Fibroblast of lung (primary cell): Measurements from ENCODE around the gene SPHK1. TPM values are rescaled to one million over a fixed set of nuclear protein-coding genes. Genes with fewer than 3 reads are reported as not detected.

Source experiments
- DNase-seq, 2 donors: peaks; one replicate each; pipeline versions ENCODE4 v3.0.0 to v3.0.0-alpha.2; 2010; ENCODE audit warnings: low read depth in 2 of 2
- H2AFZ ChIP-seq: 2 replicates; pipeline ENCODE4 v1.5.1; 2012; ENCODE audit warnings: low read length, control low read depth, inconsistent platforms
- H3K27ac ChIP-seq: 2 replicates; pipeline ENCODE4 v1.5.1; 2011; ENCODE audit warnings: low read length, control low read depth; ENCODE audit not compliant: insufficient read depth
- H3K27me3 ChIP-seq: 2 replicates; pipeline ENCODE4 v1.5.1; 2011; ENCODE audit warnings: mild to moderate bottlenecking, low read length; ENCODE audit not compliant: control insufficient read depth, insufficient read depth
- H3K36me3 ChIP-seq: 2 replicates; pipeline ENCODE4 v1.5.1; 2011; ENCODE audit warnings: low read length; ENCODE audit not compliant: control insufficient read depth, insufficient read depth
- H3K4me1 ChIP-seq: 2 replicates; pipeline ENCODE4 v1.5.1; 2011; ENCODE audit warnings: low read length; ENCODE audit not compliant: control insufficient read depth, insufficient read depth; ENCODE audit errors: extremely low read depth
- H3K4me2 ChIP-seq: 2 replicates; pipeline ENCODE4 v1.5.1; 2011; ENCODE audit warnings: low read length, control low read depth; ENCODE audit not compliant: insufficient read depth; ENCODE audit errors: extremely low read depth
- H3K4me3 ChIP-seq, 4 experiments: fragments of 200-600 bp in 1 of 4; sonication (generic) in 1 of 4; replicated peaks in 1 of 4; 2 replicates each; pipeline ENCODE4 v1.5.1; 2011 to 2016; ENCODE audit warnings: low read length in 4 of 4, low read depth in 3 of 4, mild to moderate bottlenecking in 3 of 4, control low read depth in 2 of 4, inconsistent platforms in 1 of 4, mixed read lengths in 1 of 4; ENCODE audit not compliant: insufficient read depth in 1 of 4; ENCODE audit errors: control extremely low read depth in 1 of 4
- H3K79me2 ChIP-seq: 2 replicates; pipeline ENCODE4 v1.5.1; 2012; ENCODE audit warnings: mild to moderate bottlenecking, low read length, inconsistent platforms; ENCODE audit not compliant: control insufficient read depth, insufficient read depth
- H3K9ac ChIP-seq: 2 replicates; pipeline ENCODE4 v1.5.1; 2011; ENCODE audit warnings: mild to moderate bottlenecking, low read length, control low read depth; ENCODE audit not compliant: insufficient read depth
- H3K9me3 ChIP-seq: 2 replicates; pipeline ENCODE4 v1.5.1; 2012; ENCODE audit warnings: low read depth, low read length; ENCODE audit not compliant: control insufficient read depth, insufficient read depth
- H4K20me1 ChIP-seq: 2 replicates; pipeline ENCODE4 v1.5.1; 2011; ENCODE audit warnings: low read length; ENCODE audit not compliant: control insufficient read depth, insufficient read depth; ENCODE audit errors: extremely low read depth
- EZH2 ChIP-seq: IDR thresholded peaks from 2 replicates; pipeline ENCODE4 v1.5.1; 2012; ENCODE audit warnings: low read length, control low read depth, mild to moderate bottlenecking; ENCODE audit errors: missing control alignments
- polyA plus RNA-seq, 2 donors: library from polyadenylated mRNA; depleted of rRNA in 1 of 2; stranded (reverse) in 1 of 2; unstranded in 1 of 2; fragments of >200 nt; gene quantifications; 2 replicates each; pipeline ENCODE4 v1.2.1, GENCODE V29; 2011 to 2012; ENCODE audit warnings: missing spikeins in 1 of 2
- total RNA-seq: library from RNA; depleted of rRNA; stranded (reverse); fragments of >200 nt; gene quantifications from 2 replicates; pipeline ENCODE4 v1.2.1, GENCODE V29; 2014
- TF ChIP-seq, protein P1 (sequence below), 2 donors: IDR thresholded peaks in 1 of 2; conservative IDR thresholded peaks in 1 of 2; 1 replicate in 1 of 2; 2 replicates in 1 of 2; pipeline ENCODE4 v1.5.1; 2011 to 2012; ENCODE audit warnings: low read length in 2 of 2, control low read depth in 1 of 2, inconsistent platforms in 1 of 2, low read depth in 1 of 2, mild to moderate bottlenecking in 1 of 2

The SPHK1 gene
- total and polyA plus RNA-seq, 2 donors (not counting 1 experiment from before 2014, with no cell fraction given): 5.0 to 9.4 TPM

DNA sequence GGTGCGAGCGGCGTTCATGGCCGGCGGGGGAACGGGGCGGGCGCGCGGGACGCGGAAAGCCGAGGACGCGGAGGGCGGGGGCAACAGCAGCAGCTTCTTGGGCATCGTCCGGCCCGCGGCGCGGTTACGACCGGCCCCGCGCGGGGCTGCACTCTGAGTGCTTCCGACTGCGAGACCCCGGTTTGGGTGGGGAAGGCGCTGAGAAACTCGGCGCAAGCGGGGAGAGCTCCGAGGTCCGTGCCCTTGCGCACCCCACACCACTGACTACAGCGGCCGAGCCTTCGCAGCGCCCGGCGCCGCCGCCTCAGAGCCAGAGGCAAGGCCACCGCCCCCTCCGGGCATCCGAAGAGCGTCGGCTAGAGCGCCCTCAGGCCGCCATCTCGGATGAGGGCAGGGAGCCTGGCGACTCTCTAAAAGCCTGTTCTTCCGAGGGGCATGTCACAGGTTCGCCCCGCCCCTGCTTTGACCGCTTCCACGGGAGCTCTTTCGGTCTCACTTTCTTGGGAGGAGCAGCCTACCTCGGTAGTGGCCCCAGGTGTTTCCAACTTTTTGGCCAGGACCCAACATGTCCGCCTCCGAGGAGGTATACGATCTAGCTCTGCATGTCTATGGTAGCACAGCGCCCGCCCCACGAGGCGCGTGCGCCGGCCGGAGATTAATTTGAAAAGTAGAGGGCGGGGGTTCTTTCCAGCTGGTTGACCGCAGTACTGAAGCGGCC, 30.7 kb upstream of the SPHK1 start, which contains the start of gene PRPSAP1:
Gene PRPSAP1, minus strand, starts transcription at position 318 of the 718 bp plus-strand sequence. Its CDS starts 213 bp downstream, at position 105.
- TF ChIP-seq, protein P1, sequence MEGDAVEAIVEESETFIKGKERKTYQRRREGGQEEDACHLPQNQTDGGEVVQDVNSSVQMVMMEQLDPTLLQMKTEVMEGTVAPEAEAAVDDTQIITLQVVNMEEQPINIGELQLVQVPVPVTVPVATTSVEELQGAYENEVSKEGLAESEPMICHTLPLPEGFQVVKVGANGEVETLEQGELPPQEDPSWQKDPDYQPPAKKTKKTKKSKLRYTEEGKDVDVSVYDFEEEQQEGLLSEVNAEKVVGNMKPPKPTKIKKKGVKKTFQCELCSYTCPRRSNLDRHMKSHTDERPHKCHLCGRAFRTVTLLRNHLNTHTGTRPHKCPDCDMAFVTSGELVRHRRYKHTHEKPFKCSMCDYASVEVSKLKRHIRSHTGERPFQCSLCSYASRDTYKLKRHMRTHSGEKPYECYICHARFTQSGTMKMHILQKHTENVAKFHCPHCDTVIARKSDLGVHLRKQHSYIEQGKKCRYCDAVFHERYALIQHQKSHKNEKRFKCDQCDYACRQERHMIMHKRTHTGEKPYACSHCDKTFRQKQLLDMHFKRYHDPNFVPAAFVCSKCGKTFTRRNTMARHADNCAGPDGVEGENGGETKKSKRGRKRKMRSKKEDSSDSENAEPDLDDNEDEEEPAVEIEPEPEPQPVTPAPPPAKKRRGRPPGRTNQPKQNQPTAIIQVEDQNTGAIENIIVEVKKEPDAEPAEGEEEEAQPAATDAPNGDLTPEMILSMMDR (conservative IDR thresholded peaks at IDR 0.05 in 1 of 2, IDR thresholded peaks at IDR 0.05 in 1 of 2; ENCODE audit: low read depth in 1 of 2, low read length in 2 of 2): peak; percentile 60 to 63
- TF ChIP-seq EZH2: no peak
- peak; percentile 90 to 93 for DNase-seq

DNA sequence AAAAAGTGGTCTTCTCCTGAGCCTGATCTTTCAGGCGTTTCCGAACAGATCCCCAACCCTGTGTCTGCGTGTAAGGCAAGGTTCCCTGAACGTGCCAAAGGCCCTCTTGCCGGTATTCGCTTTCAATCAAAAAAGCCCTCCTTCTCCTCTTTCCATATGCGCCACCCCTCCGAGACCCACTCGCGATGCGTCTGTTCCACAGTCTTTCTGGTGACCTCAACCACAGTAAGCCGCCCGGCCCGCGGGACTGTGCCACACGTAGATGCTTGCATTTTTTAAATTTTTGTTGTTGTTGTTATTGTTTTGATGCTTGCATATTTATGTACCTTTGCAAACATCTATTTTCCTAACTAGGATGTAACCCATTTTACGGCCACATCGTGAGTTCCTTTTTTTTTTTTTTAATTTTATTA, 30.1 kb upstream of the SPHK1 start:
- H2AFZ ChIP-seq: peak overlapping the region; percentile 91
- peak overlapping the region; percentile 63 to 87 (median 76) for H3K4me3 ChIP-seq
- no peaks in the 10 kb centered on the region for H3K36me3 ChIP-seq
- no peak for DNase-seq
- H4K20me1 ChIP-seq: no peaks in the 10 kb centered on the region
- peak overlapping the region; percentile 98 for H3K27ac ChIP-seq
- TF ChIP-seq, protein P1 (conservative IDR thresholded peaks at IDR 0.05 in 1 of 2, IDR thresholded peaks at IDR 0.05 in 1 of 2; ENCODE audit: low read depth in 1 of 2, low read length in 2 of 2): no peak
- no peak for TF ChIP-seq EZH2
- peak overlapping the region; percentile 88 for H3K4me2 ChIP-seq
- H3K9ac ChIP-seq: peak overlapping the region; percentile 95
- no peaks in the 10 kb centered on the region for H3K27me3 ChIP-seq
- no peaks in the 10 kb centered on the region for H3K9me3 ChIP-seq
- H3K79me2 ChIP-seq: peaks cover 12% of the 10 kb centered on the region
- no peaks in the 10 kb centered on the region for H3K4me1 ChIP-seq

More for the DNA sequence above, 30.7 kb upstream of the SPHK1 start, which contains the start of gene PRPSAP1:
- Histone ChIP-seq H3K9ac (peak within 1 kb of the TSS; percentile 95), H2AFZ (peak within 1 kb of the TSS; percentile 96), H3K36me3 (no peaks in the 10 kb centered on the region), H3K9me3 (no peaks in the 10 kb centered on the region), H3K27ac (peak within 1 kb of the TSS; percentile 98), H3K4me2 (peak within 1 kb of the TSS; percentile 88), H3K27me3 (no peaks in the 10 kb centered on the region), H4K20me1 (no peaks in the 10 kb centered on the region), H3K79me2 (peaks cover 12% of the 10 kb centered on the region), H3K4me1 (no peaks in the 10 kb centered on the region), H3K4me3 (peak within 1 kb of the TSS; percentile 63 to 87 (median 76))

DNA sequence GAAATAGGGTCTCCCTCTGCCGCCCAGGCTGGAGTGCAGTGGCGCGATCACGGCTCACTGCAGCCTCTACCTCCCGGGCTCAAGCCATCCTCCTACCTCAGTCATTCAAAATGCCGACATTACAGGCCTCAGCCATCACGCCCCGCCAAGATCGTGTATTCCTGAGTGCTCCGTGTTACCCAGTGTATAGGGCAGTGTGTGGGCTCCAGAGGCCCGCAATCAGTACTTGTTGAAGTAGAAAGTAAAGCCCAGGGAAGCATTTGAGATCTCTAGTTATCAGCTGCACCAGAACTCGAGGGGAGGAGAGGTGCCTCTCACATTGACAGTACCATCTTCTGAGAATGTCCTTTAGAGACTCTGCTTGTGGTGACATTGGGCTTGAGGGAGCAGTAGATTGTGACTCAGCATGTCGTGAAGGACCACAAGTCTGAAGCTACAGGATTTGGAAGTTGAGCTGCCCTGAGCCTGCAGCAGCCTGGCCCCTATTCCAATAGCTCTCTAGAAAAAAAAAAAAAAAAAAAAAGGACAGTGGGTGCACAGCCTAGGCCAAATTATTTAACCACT, 29.6 kb upstream of the SPHK1 start:
- H3K27me3 ChIP-seq: no peaks in the 10 kb centered on the region
- no peak overlapping the region for H3K27ac ChIP-seq
- H3K9me3 ChIP-seq: no peaks in the 10 kb centered on the region
- no peaks in the 10 kb centered on the region for H3K36me3 ChIP-seq
- no peak for DNase-seq
- no peak overlapping the region for H3K9ac ChIP-seq
- no peaks in the 10 kb centered on the region for H4K20me1 ChIP-seq
- H2AFZ ChIP-seq: peak overlapping the region; percentile 5
- TF ChIP-seq, protein P1 (conservative IDR thresholded peaks at IDR 0.05 in 1 of 2, IDR thresholded peaks at IDR 0.05 in 1 of 2; ENCODE audit: low read depth in 1 of 2, low read length in 2 of 2): no peak
- TF ChIP-seq EZH2: no peak
- no peaks in the 10 kb centered on the region for H3K4me1 ChIP-seq
- H3K4me2 ChIP-seq: no peak overlapping the region
- peaks cover 12% of the 10 kb centered on the region for H3K79me2 ChIP-seq
- H3K4me3 ChIP-seq: no peak overlapping the region
